BLaER1 (cell line): Measurements from ENCODE around the gene CDC7.

Experiments used
- H3K27ac ChIP-seq: shearing (Covaris generic); formaldehyde crosslinking; 2 replicates; pipeline ENCODE4 v1.8.1; 2022
- H3K27me3 ChIP-seq: shearing (Covaris generic); formaldehyde crosslinking; 2 replicates; pipeline ENCODE4 v1.8.1; 2022
- H3K36me3 ChIP-seq: shearing (Covaris generic); formaldehyde crosslinking; 2 replicates; pipeline ENCODE4 v1.8.1; 2022
- H3K4me1 ChIP-seq: shearing (Covaris generic); formaldehyde crosslinking; 2 replicates; pipeline ENCODE4 v1.8.1; 2022
- H3K4me2 ChIP-seq: shearing (Covaris generic); formaldehyde crosslinking; 2 replicates; pipeline ENCODE4 v1.8.1; 2022
- H3K4me3 ChIP-seq: shearing (Covaris generic); formaldehyde crosslinking; 2 replicates; pipeline ENCODE4 v1.8.1; 2022
- H3K9ac ChIP-seq: shearing (Covaris generic); formaldehyde crosslinking; 2 replicates; pipeline ENCODE4 v1.8.1; 2022
- H3K9me3 ChIP-seq: shearing (Covaris generic); formaldehyde crosslinking; 2 replicates; pipeline ENCODE4 v1.8.1; 2022
- H4K20me1 ChIP-seq: shearing (Covaris generic); formaldehyde crosslinking; 2 replicates; pipeline ENCODE4 v1.8.1; 2022
- Cebpa-rat ChIP-seq: shearing (Covaris generic); IDR thresholded peaks from 2 replicates; pipeline ENCODE4 v1.8.1; 2022

The CDC7 gene

GRCh38 chr1:91567583-91567982, 66.9 kb downstream of the CDC7 start:
- no peak for TF ChIP-seq Cebpa-rat

GRCh38 chr1:91568261-91568660, 67.6 kb downstream of the CDC7 start:
- H3K4me2 ChIP-seq = no peak overlapping the region
- no peak for TF ChIP-seq Cebpa-rat

More at GRCh38 chr1:91567583-91567982, 66.9 kb downstream of the CDC7 start:
- Histone ChIP-seq H3K9ac (no peak overlapping the region), H3K4me1 (peaks cover 37% of the 10 kb centered on the region), H4K20me1 (no peaks in the 10 kb centered on the region), H3K4me2 (no peak overlapping the region), H3K27me3 (no peaks in the 10 kb centered on the region), H3K9me3 (0 out of 2 replicates have a peak, but pooled peaks cover 3% of the 10 kb centered on the region), H3K36me3 (no peaks in the 10 kb centered on the region), H3K27ac (no peak overlapping the region), H3K4me3 (no peak overlapping the region)

GRCh38 chr1:91569411-91570119, 68.9 kb downstream of the CDC7 start:
- H3K4me2 ChIP-seq = peak overlapping the region; percentile 87
- H3K4me1 ChIP-seq = peaks cover 57% of the 10 kb centered on the region
- H3K4me3 ChIP-seq = no peak overlapping the region
- no peaks in the 10 kb centered on the region for H3K36me3 ChIP-seq
- no peaks in the 10 kb centered on the region for H3K27me3 ChIP-seq
- H3K9ac ChIP-seq = peak overlapping the region; percentile 30; the same call in 1 of the 2 replicates
- 0 out of 2 replicates have a peak, but pooled peaks cover 3% of the 10 kb centered on the region for H3K9me3 ChIP-seq
- H3K27ac ChIP-seq = peak overlapping the region; percentile 94
- no peak for TF ChIP-seq Cebpa-rat
- no peaks in the 10 kb centered on the region for H4K20me1 ChIP-seq

More at GRCh38 chr1:91568261-91568660, 67.6 kb downstream of the CDC7 start:
- H3K36me3 ChIP-seq = no peaks in the 10 kb centered on the region
- no peak overlapping the region for H3K4me3 ChIP-seq
- peaks cover 44% of the 10 kb centered on the region for H3K4me1 ChIP-seq
- no peaks in the 10 kb centered on the region for H4K20me1 ChIP-seq
- no peaks in the 10 kb centered on the region for H3K27me3 ChIP-seq
- no peak overlapping the region for H3K27ac ChIP-seq
- no peak overlapping the region for H3K9ac ChIP-seq
- H3K9me3 ChIP-seq = 0 out of 2 replicates have a peak, but pooled peaks cover 3% of the 10 kb centered on the region

- no peaks in the 10 kb centered on the region for H3K27me3 ChIP-seq
- H3K27ac ChIP-seq = peak overlapping the region; percentile 94
- H3K9ac ChIP-seq = peak overlapping the region; percentile 30; the same call in 1 of the 2 replicates
- no peak overlapping the region for H3K4me3 ChIP-seq
- peaks cover 62% of the 10 kb centered on the region for H3K4me1 ChIP-seq
- no peak for TF ChIP-seq Cebpa-rat
- no peaks in the 10 kb centered on the region for H3K36me3 ChIP-seq
- H4K20me1 ChIP-seq = no peaks in the 10 kb centered on the region
- H3K4me2 ChIP-seq = peak overlapping the region; percentile 87
- 0 out of 2 replicates have a peak, but pooled peaks cover 3% of the 10 kb centered on the region for H3K9me3 ChIP-seq
Observed at GRCh38 chr1:91570120-91570448, 69.4 kb downstream of the CDC7 start.

GRCh38 chr1:91572044-91572443, 71.4 kb downstream of the CDC7 start:
- no peaks in the 10 kb centered on the region for H3K36me3 ChIP-seq
- H3K4me1 ChIP-seq = peaks cover 80% of the 10 kb centered on the region
- H3K27me3 ChIP-seq = no peaks in the 10 kb centered on the region
- H3K27ac ChIP-seq = peak overlapping the region; percentile 94
- peak overlapping the region; percentile 87 for H3K4me2 ChIP-seq
- H3K4me3 ChIP-seq = peak overlapping the region; percentile 66
- no peaks in the 10 kb centered on the region for H4K20me1 ChIP-seq
- no peak for TF ChIP-seq Cebpa-rat
- H3K9ac ChIP-seq = peak overlapping the region; percentile 83
- 0 out of 2 replicates have a peak, but pooled peaks cover 3% of the 10 kb centered on the region for H3K9me3 ChIP-seq
